GM10847 (cell line): ENCODE data around the gene TAS2R9.

Source experiments
- POLR2A ChIP-seq: IDR thresholded peaks from 2 replicates; pipeline ENCODE4 v1.6.1; 2011; ENCODE audit not compliant: insufficient read length; ENCODE audit errors: extremely low read depth

Gene TAS2R9, protein sequence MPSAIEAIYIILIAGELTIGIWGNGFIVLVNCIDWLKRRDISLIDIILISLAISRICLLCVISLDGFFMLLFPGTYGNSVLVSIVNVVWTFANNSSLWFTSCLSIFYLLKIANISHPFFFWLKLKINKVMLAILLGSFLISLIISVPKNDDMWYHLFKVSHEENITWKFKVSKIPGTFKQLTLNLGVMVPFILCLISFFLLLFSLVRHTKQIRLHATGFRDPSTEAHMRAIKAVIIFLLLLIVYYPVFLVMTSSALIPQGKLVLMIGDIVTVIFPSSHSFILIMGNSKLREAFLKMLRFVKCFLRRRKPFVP

DNA sequence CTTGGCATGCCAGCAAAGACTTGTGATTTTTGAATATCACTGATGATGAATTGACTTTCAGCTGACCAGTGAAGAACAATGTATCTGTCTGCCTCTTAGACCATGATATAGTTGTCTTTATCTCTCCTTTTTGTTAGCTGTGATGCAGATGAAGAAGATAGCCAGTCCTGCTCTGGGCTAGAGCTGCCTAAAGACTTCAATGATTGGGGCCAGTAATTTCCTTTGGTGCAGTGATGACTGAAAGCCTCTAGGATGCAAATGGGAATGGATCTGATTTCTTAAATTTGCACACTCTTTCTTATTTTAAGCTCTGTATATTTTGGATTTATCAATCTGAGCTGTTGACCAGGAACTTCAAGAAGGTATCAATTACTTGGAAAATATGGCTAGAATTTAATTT is at the start of gene TAS2R9:
TAS2R9 (minus strand) TSS at position 101 of the 400 bp plus-strand sequence; CDS start at position 8, 93 bp downstream.
- TF ChIP-seq POLR2A: no peak

DNA sequence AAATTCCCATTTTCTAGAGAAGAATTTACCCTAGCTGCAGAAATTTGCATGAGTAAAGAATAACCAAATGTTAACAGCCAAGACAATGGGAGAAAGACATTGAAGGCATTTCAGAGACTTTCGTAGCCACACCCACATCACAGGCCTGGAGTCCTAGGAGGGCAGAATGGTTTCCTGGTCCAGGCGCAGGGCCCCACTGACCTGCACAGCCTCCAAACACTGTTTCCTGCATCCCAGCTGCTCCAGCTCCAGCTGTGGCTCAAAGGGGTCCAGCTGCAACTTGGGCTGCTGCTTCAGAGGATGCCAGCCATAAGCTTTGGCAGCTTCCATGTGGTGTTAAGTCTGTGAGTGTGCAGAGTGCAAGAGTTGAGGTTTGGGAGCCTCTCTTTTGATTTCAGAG is 45.8 kb upstream of the TAS2R9 start:
- no peak for TF ChIP-seq POLR2A

DNA sequence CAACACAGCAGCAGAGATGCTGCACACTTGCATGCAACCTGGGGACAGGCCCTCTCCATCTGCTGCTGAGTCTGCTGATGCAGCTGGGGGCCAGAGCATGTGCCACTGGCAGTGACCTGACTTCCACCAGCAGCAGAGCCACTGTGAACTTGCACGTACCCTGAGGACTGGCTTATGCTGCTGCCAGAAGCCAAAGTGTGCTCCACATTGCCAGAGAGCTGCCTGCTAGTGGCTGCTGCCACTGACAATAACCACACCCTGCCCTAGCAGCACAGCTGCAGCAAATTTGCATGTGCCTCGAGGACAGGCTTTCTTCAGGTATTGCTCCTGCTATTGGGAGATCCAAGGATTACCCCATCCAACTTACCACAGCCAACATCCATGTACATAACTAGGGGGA is 43.8 kb upstream of the TAS2R9 start:
- TF ChIP-seq POLR2A: no peak

DNA sequence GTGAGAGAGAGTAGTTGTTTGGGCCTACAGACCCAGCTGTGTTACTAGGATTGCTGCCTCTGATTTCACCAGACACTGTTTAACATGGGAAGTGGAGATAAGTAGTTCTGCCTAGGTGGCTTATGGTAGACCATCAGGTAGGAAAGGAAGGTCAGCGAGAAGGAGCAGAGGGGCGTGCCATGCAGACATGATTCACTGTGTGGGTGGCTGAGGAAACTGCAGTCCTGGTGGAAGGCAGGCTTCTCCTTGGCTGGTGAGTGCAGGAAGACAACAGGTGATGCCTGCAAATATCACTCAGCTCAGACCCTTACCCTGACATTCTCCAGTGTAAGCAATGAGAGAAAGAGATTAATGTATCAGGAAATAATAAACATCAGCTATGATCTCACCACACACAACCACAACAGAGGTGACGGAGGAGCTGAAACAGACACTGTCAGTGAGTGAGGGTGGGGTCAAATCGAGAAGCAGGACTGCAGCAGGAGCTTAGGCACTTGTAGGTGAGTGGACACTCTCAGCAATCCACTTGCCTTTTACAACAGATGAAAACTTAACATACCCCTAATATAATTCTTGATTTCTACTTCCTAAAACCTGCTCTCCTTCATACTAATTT is 41.4 kb upstream of the TAS2R9 start:
- TF ChIP-seq POLR2A: no peak

DNA sequence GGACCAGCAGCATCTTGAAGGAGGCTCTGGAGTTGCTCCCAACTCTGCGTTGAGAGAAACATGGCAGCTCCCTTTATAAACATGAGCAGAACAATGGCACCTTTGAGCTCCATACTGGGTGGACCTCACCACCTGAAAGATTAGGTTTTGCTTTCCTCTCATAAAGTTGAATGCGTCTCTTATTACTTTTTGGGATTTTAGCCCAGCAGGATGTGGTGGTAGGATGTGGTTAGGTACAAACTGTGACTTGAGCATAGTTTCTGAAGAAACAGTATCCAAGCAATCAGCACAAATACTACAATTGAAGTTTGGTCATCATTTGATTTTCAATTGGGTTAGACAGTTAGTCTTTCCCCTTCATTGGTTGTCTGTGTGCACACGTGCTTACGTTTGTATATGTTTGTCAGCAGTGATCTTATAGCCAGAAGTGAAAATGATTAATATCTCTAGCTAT is 39.5 kb upstream of the TAS2R9 start, which contains the start of gene PRR4:
PRR4 (minus strand) TSS at position 51 of the 454 bp plus-strand sequence; CDS start at position 13, 38 bp downstream.
- no peak for TF ChIP-seq POLR2A

DNA sequence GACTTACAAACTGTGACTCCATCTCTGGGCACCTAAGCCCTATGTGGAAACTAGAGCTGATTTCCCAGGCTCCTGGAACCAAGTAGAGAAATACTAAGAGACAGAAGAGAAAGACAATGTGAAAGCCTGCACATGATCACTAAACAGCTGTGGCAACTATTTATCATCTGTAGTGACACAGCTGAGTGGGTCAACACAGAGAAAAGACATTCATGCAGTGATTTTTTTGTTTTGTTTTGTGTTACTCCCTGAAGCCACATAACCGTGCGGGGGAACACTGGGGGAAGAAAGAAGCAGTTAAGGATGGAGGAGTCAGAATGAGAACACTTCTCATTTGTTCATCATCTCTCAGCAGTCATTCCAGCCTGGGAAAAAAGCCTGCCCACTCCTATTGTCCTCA is 37.8 kb upstream of the TAS2R9 start:
- no peak for TF ChIP-seq POLR2A

DNA sequence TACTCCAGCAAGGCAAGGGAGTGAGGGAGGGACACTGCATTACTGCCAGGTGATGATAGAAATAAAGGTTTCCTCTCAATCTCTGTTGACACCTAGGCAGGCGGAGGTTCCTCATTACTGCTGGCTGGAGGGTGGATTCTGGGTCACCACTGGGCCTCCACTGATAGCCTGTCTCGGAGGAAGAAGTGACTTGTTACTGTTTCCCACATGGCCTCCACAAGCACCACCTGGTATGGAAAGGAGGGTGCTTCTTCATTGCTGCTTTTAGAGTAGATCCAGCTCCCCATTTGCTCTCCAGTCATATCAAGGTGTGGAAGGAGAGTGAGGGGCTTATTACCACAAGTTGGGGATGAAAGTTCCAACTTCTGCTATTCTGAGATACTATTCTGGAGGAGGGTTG is 32.9 kb upstream of the TAS2R9 start:
- TF ChIP-seq POLR2A: no peak

DNA sequence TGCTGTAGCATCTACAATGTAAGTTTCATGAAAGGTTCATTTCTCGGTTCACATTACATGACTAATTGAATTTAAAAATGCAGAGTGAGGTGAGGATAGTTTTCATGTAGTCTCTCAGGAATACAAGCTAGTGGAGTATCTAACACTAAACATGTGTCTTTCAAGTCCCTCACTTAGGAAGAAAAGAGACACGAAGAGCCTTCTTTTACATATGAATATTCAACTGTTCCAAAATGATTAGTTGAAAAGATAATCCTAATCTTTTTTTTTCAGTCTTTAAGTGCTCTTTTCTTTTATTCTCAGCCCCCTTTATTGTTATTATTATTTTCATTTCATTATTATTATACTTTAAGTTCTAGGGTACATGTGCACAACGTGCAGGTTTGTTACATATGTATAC is 28.5 kb upstream of the TAS2R9 start:
- no peak for TF ChIP-seq POLR2A

DNA sequence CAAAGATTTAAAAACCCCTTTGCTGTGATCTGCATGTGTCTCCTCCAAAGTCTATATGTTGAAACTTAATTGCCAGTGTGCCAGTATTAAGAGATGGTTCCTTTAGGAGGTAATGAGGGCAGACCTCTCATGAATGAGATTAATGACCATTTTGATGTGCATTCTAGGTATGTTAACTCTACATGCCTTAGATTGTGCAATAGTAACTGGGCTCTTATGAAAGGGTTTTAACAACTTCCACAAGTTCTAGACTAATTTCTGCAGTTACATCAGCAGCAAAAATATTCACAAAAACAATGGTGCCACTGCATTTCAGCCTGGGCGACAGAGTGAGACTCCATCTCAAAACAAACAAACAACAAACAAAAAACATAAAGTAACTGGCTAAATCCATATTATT is 20.0 kb upstream of the TAS2R9 start:
- no peak for TF ChIP-seq POLR2A

DNA sequence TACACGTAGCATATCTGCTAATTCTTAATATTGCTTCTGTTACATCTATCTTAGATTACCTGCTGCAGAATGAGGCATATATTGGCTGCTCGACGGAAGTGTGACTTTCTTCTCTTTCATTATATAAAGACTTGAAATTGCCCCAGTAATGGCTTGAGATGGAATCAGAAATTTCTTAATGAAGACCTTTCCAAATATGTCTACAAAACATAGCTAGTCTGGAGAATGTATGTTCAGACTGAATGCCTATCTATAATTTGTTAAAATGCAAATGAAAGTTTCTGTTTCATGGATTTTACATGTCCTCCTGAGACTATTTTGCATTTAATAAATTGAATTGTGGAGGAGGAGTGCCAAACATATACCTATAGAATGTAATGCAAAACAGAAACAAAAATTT is 16.3 kb upstream of the TAS2R9 start, which contains the start of gene TAS2R10:
TAS2R10 (minus strand) TSS at position 101 of the 400 bp plus-strand sequence; CDS start at position 12, 89 bp downstream.
- no peak for TF ChIP-seq POLR2A

DNA sequence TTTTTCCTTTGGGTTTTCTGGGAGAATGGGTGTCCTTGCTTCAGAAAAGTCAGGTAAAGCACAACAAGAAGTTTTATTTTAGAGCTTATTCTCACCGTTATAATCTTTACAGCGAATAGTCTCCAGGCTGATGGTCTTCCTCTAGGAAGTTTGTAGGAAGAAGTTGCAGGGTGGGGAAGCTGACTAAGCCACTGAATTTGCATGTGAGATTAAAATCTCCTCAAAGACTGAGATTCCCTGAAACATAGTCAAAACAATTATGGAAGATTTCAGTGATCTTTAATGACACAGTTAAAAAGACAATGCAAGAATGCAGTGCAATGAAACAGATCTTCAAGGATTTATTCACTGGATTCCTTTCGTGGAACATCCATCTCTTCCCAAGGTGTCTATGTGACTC is 15.0 kb upstream of the TAS2R9 start:
- no peak for TF ChIP-seq POLR2A

DNA sequence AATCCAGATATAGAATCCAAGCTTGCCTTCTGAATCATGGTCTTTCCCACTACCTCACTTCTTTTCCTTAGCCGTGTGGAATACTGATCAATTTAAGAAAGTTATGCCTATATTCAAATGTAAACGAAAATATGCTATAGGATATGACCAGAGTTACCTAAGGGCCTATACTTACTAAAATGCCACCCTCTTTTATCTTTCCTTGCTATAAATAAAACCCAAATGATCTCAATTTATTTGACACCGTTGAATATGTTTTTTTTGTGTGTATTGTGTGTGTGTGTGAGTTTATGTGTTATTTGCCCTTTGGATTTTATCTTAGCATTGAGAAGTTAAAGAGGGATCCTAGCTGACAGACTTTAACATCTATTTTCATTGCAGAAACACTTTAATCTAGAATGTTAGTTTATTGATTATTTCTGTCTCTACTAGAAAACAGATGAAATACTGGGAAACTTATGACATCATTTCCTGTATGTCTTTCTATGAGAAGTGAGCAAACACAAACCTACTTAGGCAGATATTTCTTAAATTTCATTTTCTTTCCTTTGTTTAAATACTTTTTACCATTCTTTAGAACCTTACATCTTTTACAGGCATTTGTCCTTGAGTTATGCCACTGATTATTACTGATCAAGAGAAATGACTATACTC is 2.0 kb upstream of the TAS2R9 start:
- no peak for TF ChIP-seq POLR2A

DNA sequence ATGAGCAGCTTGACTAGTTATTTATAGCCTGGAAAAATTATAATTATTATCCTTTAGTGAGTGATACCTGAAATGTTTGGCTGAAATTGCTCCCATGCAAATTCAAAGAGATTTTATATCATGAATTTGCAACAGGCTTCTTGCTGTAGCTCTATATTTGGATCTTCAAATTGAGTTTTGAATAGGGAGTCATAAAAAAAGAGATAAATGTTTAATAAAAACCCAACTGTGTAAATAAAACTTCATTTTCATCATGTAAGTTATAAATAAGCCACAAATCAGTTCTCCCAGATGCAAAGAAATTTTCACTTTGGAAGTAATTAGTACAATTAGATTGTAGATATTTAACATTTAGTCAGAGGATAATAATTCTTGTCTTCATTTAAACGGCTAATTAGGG is 2.8 kb downstream of the TAS2R9 start, which contains the start of gene TAS2R8:
TAS2R8 (minus strand) TSS at position 101 of the 400 bp plus-strand sequence. CDS start 306 bp downstream, outside the sequence.
- TF ChIP-seq POLR2A: no peak

DNA sequence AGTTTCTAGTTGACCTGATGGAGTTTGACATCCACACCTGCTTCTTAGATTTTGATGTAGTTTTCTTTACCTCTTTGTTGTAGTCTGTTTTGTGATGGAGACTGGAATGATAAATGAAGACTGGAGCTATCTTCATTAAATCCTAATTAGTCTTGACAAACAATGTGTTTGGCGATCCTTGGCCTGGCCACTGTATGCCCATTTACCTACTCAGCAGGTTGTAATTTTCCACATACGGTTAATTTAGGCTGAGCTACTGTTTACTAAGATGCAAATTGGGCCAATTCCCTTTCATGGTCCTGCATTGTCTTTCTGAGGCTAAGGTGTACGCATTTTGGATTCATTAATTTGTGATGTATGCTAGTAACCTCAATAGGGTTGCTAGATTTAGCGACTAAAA is 7.4 kb downstream of the TAS2R9 start, which contains the start of gene TAS2R7:
TAS2R7 (minus strand) TSS at position 41 of the 400 bp plus-strand sequence. CDS start 57 bp downstream, outside the sequence.
- TF ChIP-seq POLR2A: no peak

DNA sequence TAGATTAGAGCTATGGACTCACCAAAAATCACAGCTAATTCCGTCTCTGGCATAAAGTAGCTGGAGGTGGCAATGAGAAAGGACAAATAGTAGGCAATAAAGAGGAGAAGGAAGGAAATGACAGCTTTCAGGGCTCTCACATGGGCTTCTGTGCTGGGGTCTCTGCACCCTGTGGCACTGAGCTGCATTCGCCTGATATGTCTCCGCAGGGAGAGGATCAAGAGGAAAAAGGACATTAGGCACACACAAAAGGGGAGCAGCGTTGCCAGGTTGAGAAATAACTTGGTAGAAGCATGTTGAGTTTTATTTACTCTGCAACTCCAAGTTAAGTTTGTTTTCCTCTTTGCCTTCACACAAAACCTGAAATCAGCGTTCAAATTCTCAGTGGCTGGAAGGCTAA is 8.2 kb downstream of the TAS2R9 start:
- no peak for TF ChIP-seq POLR2A

DNA sequence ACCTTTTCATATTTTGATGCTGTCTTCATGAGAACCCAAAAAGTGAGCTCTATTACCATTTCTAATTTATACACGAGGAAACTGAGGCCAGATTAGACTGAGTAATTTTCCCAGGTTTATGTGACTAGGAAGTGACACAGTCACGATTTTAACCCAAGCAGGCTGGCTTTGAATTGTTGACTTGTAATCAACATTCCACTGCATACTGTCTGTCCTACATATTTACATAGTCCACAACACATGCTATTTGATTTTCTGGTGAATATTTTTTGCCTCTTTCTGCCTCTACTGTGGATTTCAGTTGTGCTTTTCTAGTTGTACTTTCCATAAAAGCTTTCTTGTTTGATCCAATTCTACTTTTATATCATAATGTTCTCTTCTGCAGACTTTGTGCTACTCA is 15.7 kb downstream of the TAS2R9 start:
- no peak for TF ChIP-seq POLR2A

DNA sequence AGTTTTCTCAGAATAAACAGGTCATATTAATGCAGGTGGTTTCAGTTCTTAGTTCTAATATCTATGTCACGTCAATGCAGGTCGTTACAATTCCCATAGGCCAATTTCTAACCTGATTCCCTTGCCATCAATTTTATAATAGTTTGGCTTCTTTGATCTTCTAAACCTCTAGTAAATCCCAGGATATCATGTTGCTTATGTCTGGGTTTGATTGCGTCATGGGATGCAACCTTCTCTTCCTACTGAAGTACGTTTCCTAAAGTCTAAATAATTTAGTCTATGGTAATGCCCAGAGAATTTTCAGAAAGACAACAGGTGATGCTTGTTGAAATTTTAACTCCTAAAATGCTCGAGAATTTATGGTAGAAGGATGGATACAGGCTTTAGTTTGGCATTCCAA is 26.7 kb downstream of the TAS2R9 start:
- TF ChIP-seq POLR2A: no peak
